AG09309 (cell line): ENCODE data around the gene DPAGT1.
"Not testable (repeated sequence)": the region's sequence is repeated elsewhere in the genome, so short reads cannot be mapped to it uniquely, and the experiment has no call there.

Experiments
- DNase-seq: peaks from one replicate; pipeline ENCODE4 v3.0.0-alpha.2; 2010; ENCODE audit warnings: low read depth
- H3K4me3 ChIP-seq: 2 replicates; pipeline ENCODE4 v1.5.1; 2011; ENCODE audit warnings: mild to moderate bottlenecking, low read depth, low read length, moderate library complexity; ENCODE audit not compliant: control insufficient read depth
- CTCF ChIP-seq: IDR thresholded peaks from 2 replicates; pipeline ENCODE4 v1.5.1; 2011; ENCODE audit warnings: mild to moderate bottlenecking, low read depth, low read length, inconsistent platforms; ENCODE audit not compliant: insufficient read depth, control insufficient read depth; ENCODE audit errors: missing control alignments

The DPAGT1 gene

GRCh38 chr11:119067371-119068222 lies 34.1 kb downstream of the DPAGT1 start, which contains the start of gene VPS11:
Gene VPS11 (plus strand): TSS chr11:119067818. CDS start chr11:119067824, 6 bp downstream.
- peak within 1 kb of the TSS; percentile 83 for H3K4me3 ChIP-seq
- no peak for TF ChIP-seq CTCF
- peak; percentile 72 for DNase-seq

- DNase-seq: no peak
- TF ChIP-seq CTCF: peak; percentile 63
- no peak overlapping the region for H3K4me3 ChIP-seq
Observed at GRCh38 chr11:119065369-119065768, 36.3 kb downstream of the DPAGT1 start.

GRCh38 chr11:119062779-119063178 lies 38.9 kb downstream of the DPAGT1 start:
- TF ChIP-seq CTCF: no peak
- no peak for DNase-seq
- H3K4me3 ChIP-seq: no peak overlapping the region

- TF ChIP-seq CTCF: no peak
- no peak overlapping the region for H3K4me3 ChIP-seq
- no peak for DNase-seq
Observed at GRCh38 chr11:119061256-119061655, 40.4 kb downstream of the DPAGT1 start.

GRCh38 chr11:119059128-119059527 lies 42.5 kb downstream of the DPAGT1 start:
- DNase-seq, H3K4me3 ChIP-seq: not testable (repeated sequence)

GRCh38 chr11:119057000-119057769 lies 44.5 kb downstream of the DPAGT1 start, which contains the start of gene HYOU1:
Gene HYOU1 (minus strand): TSS chr11:119057205. CDS start chr11:119056160, 1,045 bp downstream.
- peak within 1 kb of the TSS; percentile 99 for H3K4me3 ChIP-seq
- DNase-seq: peak; percentile 72
- TF ChIP-seq CTCF: no peak
